SK-N-SH treated with all-trans-retinoic acid at 6 μM for 48 hours (cell line): Measurements from ENCODE around the gene MLXIP.

Source experiments
- ARNTL ChIP-seq: fragments of 450-650 bp; formaldehyde crosslinking; IDR thresholded peaks from 2 replicates; pipeline ENCODE4 v1.5.0; 2020; ENCODE audit warnings: low read depth, mild to moderate bottlenecking, moderate library complexity, borderline replicate concordance
- CREB5 ChIP-seq: fragments of 250-450 bp; sonication (Bioruptor Pico); IDR thresholded peaks from 2 replicates; pipeline ENCODE4 v1.5.1; 2020; ENCODE audit warnings: low read depth, mild to moderate bottlenecking, moderate library complexity
- CSDC2 ChIP-seq: fragments of 250-450 bp; sonication (Bioruptor Pico); IDR thresholded peaks from 2 replicates; pipeline ENCODE4 v1.5.0; 2020; ENCODE audit warnings: mild to moderate bottlenecking, moderate library complexity
- PATZ1 ChIP-seq: fragments of 250-450 bp; sonication (Bioruptor Pico); IDR thresholded peaks from 2 replicates; pipeline ENCODE4 v1.8.0; 2020; ENCODE audit warnings: mild to moderate bottlenecking, moderate library complexity, borderline replicate concordance
- POU6F1 ChIP-seq: fragments of 250-450 bp; sonication (Bioruptor Pico); IDR thresholded peaks from 2 replicates; pipeline ENCODE4 v1.8.0; 2021; ENCODE audit warnings: low read depth, mild to moderate bottlenecking, moderate library complexity, borderline replicate concordance
- PPARA ChIP-seq: fragments of 250-450 bp; sonication (Bioruptor Pico); IDR thresholded peaks from 2 replicates; pipeline ENCODE4 v1.5.0; 2020; ENCODE audit warnings: mild to moderate bottlenecking, borderline replicate concordance
- RARB ChIP-seq: fragments of 250-450 bp; sonication (Bioruptor Pico); IDR thresholded peaks from 2 replicates; pipeline ENCODE4 v1.8.0; 2021; ENCODE audit warnings: mild to moderate bottlenecking, moderate library complexity
- TOX ChIP-seq: fragments of 250-450 bp; sonication (Bioruptor Pico); IDR thresholded peaks from 2 replicates; pipeline ENCODE4 v1.8.0; 2021; ENCODE audit warnings: mild to moderate bottlenecking, moderate library complexity, borderline replicate concordance
- ZC3H10 ChIP-seq: fragments of 250-450 bp; sonication (Bioruptor Pico); IDR thresholded peaks from 2 replicates; pipeline ENCODE4 v1.5.1; 2021; ENCODE audit warnings: mild to moderate bottlenecking, moderate library complexity
- ZFP3 ChIP-seq: fragments of 250-450 bp; sonication (Bioruptor Pico); IDR thresholded peaks from 2 replicates; pipeline ENCODE4 v1.5.0; 2020; ENCODE audit warnings: mild to moderate bottlenecking, moderate library complexity
- ZNF565 ChIP-seq: fragments of 450-650 bp; formaldehyde crosslinking; conservative IDR thresholded peaks from 2 replicates; pipeline ENCODE4 v1.5.0; 2020; ENCODE audit warnings: low read depth, mild to moderate bottlenecking, moderate library complexity
- TF ChIP-seq, protein P1 (sequence below): fragments of 250-450 bp; sonication (Bioruptor Pico); IDR thresholded peaks from 2 replicates; pipeline ENCODE4 v1.5.0; 2020; ENCODE audit warnings: mild to moderate bottlenecking, moderate library complexity

DNA sequence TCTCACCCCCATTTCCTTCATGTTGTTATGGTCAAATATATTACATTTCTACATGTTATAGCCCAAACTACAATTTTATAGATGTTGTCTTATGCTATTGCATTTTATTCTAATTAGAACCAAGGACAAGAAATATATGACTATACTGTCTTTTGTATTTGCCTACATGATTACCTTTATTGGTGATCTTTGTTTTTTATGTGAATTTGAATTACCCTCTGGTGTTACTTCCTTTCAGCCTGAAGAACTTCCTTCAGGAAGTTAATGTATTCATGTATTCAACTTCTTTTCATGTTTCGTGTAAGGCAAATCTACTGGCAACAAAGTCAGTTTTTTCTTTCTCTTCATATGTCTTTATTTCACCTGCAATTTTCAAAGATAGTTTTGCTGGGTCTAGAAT, 116.2 kb downstream of the MLXIP start:
- TF ChIP-seq, protein P1, sequence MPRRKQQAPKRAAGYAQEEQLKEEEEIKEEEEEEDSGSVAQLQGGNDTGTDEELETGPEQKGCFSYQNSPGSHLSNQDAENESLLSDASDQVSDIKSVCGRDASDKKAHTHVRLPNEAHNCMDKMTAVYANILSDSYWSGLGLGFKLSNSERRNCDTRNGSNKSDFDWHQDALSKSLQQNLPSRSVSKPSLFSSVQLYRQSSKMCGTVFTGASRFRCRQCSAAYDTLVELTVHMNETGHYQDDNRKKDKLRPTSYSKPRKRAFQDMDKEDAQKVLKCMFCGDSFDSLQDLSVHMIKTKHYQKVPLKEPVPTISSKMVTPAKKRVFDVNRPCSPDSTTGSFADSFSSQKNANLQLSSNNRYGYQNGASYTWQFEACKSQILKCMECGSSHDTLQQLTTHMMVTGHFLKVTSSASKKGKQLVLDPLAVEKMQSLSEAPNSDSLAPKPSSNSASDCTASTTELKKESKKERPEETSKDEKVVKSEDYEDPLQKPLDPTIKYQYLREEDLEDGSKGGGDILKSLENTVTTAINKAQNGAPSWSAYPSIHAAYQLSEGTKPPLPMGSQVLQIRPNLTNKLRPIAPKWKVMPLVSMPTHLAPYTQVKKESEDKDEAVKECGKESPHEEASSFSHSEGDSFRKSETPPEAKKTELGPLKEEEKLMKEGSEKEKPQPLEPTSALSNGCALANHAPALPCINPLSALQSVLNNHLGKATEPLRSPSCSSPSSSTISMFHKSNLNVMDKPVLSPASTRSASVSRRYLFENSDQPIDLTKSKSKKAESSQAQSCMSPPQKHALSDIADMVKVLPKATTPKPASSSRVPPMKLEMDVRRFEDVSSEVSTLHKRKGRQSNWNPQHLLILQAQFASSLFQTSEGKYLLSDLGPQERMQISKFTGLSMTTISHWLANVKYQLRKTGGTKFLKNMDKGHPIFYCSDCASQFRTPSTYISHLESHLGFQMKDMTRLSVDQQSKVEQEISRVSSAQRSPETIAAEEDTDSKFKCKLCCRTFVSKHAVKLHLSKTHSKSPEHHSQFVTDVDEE, result no peak
- TF ChIP-seq PPARA (no peak), CSDC2 (CRISPR knock-in tag) (no peak), ZFP3 (CRISPR knock-in tag) (no peak), TOX (CRISPR knock-in tag) (no peak), POU6F1 (CRISPR knock-in tag) (no peak), PATZ1 (CRISPR knock-in tag) (no peak), CREB5 (CRISPR knock-in tag) (no peak), ARNTL (CRISPR knock-in tag) (no peak), ZNF565 (CRISPR knock-in tag) (no peak), ZC3H10 (CRISPR knock-in tag) (no peak), RARB (no peak)
